ENCODE results near the gene FHIT. TPM values are rescaled to one million over a fixed set of nuclear protein-coding genes. Genes with fewer than 3 reads are reported as not detected.

Gene FHIT
- total RNA-seq, 2 donors from 2014 or later, result 10.4 to 15.8 TPM

GRCh38 chr3:61081554-61081953 is 169.7 kb downstream of the FHIT start:
- Histone ChIP-seq H3K4me1 (no peaks in the 10 kb centered on the region), H3K9me3 (no peaks in the 10 kb centered on the region), H3K36me3 (replicated peaks in 1 of 2; ENCODE audit: insufficient read depth in 1 of 2, low read depth in 2 of 2) (no peaks in the 10 kb centered on the region), H3K4me3 (no peak overlapping the region), H3K27me3 (no peaks in the 10 kb centered on the region), H3K27ac (peak overlapping the region in 3 of 4 donors; percentile 50 to 73 (median 60))
- 79 to 83% methylated on average over 3 of the region's 3 CpGs for WGBS, 2 donors
- intact Hi-C loops (cut with DNase I), result no loop called here
- TF ChIP-seq POLR2A (IDR thresholded peaks at IDR 0.05), result no peak
- no peak for TF ChIP-seq CTCF (IDR thresholded peaks at IDR 0.05)
- ATAC-seq, result no peak
- DNase-seq, result no peak

GRCh38 chr3:61080737-61081445 is 170.4 kb downstream of the FHIT start:
- H3K27me3 ChIP-seq, result no peaks in the 10 kb centered on the region
- no peaks in the 10 kb centered on the region for H3K36me3 ChIP-seq (replicated peaks in 1 of 2; ENCODE audit: insufficient read depth in 1 of 2, low read depth in 2 of 2)
- no peak for DNase-seq
- H3K4me3 ChIP-seq, result no peak overlapping the region
- 54 to 56% methylated on average over 5 of the region's 5 CpGs for WGBS, 2 donors
- no peaks in the 10 kb centered on the region for H3K9me3 ChIP-seq
- peak; percentile 42 for ATAC-seq
- no peaks in the 10 kb centered on the region for H3K4me1 ChIP-seq
- intact Hi-C loops (cut with DNase I), result no loop called here
- peak overlapping the region in 3 of 4 donors; percentile 50 to 73 (median 60) for H3K27ac ChIP-seq
- TF ChIP-seq POLR2A (IDR thresholded peaks at IDR 0.05), result no peak
- TF ChIP-seq CTCF (IDR thresholded peaks at IDR 0.05), result no peak

GRCh38 chr3:61078048-61078752 is 173.1 kb downstream of the FHIT start:
- DNase-seq (no peak), ATAC-seq (no peak)
- intact Hi-C loops (cut with DNase I), result loop anchor here (10.0 kb wide), 1 partner anchor 167 kb away; no protein-coding TSS in a partner anchor
- 70 to 73% methylated on average over 6 of the region's 6 CpGs for WGBS, 2 donors
- no peak overlapping the region for H3K27ac ChIP-seq
- no peaks in the 10 kb centered on the region for H3K4me1 ChIP-seq
- no peaks in the 10 kb centered on the region for H3K36me3 ChIP-seq (replicated peaks in 1 of 2; ENCODE audit: insufficient read depth in 1 of 2, low read depth in 2 of 2)
- H3K4me3 ChIP-seq, result no peak overlapping the region
- no peak for TF ChIP-seq POLR2A (IDR thresholded peaks at IDR 0.05)
- no peak for TF ChIP-seq CTCF (IDR thresholded peaks at IDR 0.05)
- no peaks in the 10 kb centered on the region for H3K27me3 ChIP-seq
- no peaks in the 10 kb centered on the region for H3K9me3 ChIP-seq

GRCh38 chr3:61077551-61077950 is 173.7 kb downstream of the FHIT start:
- no peak for ATAC-seq
- no peak overlapping the region for H3K27ac ChIP-seq
- H3K4me1 ChIP-seq, result no peaks in the 10 kb centered on the region
- intact Hi-C loops (cut with DNase I), result loop anchor here (10.0 kb wide), 1 partner anchor 167 kb away; no protein-coding TSS in a partner anchor
- no peaks in the 10 kb centered on the region for H3K27me3 ChIP-seq
- TF ChIP-seq CTCF (IDR thresholded peaks at IDR 0.05), result no peak
- no peak for TF ChIP-seq POLR2A (IDR thresholded peaks at IDR 0.05)
- DNase-seq, result no peak
- H3K9me3 ChIP-seq, result no peaks in the 10 kb centered on the region
- WGBS, 2 donors, result 82 to 96% methylated on average over 1 of the region's 1 CpG
- no peak overlapping the region for H3K4me3 ChIP-seq
- H3K36me3 ChIP-seq (replicated peaks in 1 of 2; ENCODE audit: insufficient read depth in 1 of 2, low read depth in 2 of 2), result no peaks in the 10 kb centered on the region
